IPS DF 6.9 (cell line): ENCODE measurements around the gene TNFAIP8L2.

Experiments used
- DNase-seq: peaks from one replicate; pipeline ENCODE4 v3.0.0-alpha.2; 2013; ENCODE audit warnings: low read depth, low spot score
- H3K27ac ChIP-seq: one replicate; pipeline ENCODE4 v1.5.1; 2013; ENCODE audit warnings: low read length, control low read depth
- H3K27me3 ChIP-seq: 2 replicates; pipeline ENCODE4 v1.6.1; 2013; ENCODE audit warnings: mild to moderate bottlenecking, low read length; ENCODE audit not compliant: control insufficient read depth, insufficient read depth
- H3K36me3 ChIP-seq: 2 replicates; pipeline ENCODE4 v1.6.1; 2013; ENCODE audit warnings: low read length; ENCODE audit not compliant: control insufficient read depth, insufficient read depth
- H3K4me1 ChIP-seq: 2 replicates; pipeline ENCODE4 v1.6.1; 2013; ENCODE audit warnings: low read length; ENCODE audit not compliant: control insufficient read depth, insufficient read depth
- H3K4me3 ChIP-seq: 2 replicates; pipeline ENCODE4 v1.5.1; 2013; ENCODE audit warnings: mild to moderate bottlenecking, low read length
- H3K9me3 ChIP-seq: 2 replicates; pipeline ENCODE4 v1.6.1; 2013; ENCODE audit warnings: low read length, inconsistent platforms; ENCODE audit not compliant: control insufficient read depth, insufficient read depth
- WGBS: extraction: QIAGEN DNeasy Blood & Tissue Kit; methylation state at CpG from one replicate; pipeline ENCODE4 v1.1.7; 2013; ENCODE audit warnings: mixed read lengths, missing lambda C conversion rate; ENCODE audit not compliant: insufficient read length, insufficient coverage; 5-methylcytosine and 5-hydroxymethylcytosine counted together

TNFAIP8L2 gene

DNA sequence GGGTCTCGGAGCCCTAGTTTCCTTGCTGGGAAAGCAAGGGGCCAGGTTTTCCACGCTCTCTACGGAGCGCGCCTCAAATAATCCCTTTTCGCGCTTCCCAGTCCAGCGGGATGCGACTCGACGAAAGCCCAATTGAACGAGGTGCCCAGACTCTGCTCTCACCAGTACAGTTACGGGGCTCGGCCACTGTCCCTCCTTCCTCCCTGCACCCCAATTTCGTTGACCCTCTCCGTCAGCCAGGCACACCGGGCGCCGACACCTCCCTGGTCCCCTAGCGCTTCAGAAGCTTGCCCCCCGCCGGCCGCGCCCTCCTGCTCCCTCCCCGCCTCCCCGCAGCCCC lies 10.4 kb upstream of the TNFAIP8L2 start:
- Histone ChIP-seq H3K4me3 (peak overlapping the region; percentile 79), H3K27ac (no peak overlapping the region), H3K27me3 (no peaks in the 10 kb centered on the region; the same call in 1 of the 2 replicates), H3K4me1 (peaks cover 8% of the 10 kb centered on the region), H3K9me3 (no peaks in the 10 kb centered on the region), H3K36me3 (no peaks in the 10 kb centered on the region)
- DNase-seq = no peak
- no CpG with 5 or more reads among the region's 26 CpGs for WGBS

DNA sequence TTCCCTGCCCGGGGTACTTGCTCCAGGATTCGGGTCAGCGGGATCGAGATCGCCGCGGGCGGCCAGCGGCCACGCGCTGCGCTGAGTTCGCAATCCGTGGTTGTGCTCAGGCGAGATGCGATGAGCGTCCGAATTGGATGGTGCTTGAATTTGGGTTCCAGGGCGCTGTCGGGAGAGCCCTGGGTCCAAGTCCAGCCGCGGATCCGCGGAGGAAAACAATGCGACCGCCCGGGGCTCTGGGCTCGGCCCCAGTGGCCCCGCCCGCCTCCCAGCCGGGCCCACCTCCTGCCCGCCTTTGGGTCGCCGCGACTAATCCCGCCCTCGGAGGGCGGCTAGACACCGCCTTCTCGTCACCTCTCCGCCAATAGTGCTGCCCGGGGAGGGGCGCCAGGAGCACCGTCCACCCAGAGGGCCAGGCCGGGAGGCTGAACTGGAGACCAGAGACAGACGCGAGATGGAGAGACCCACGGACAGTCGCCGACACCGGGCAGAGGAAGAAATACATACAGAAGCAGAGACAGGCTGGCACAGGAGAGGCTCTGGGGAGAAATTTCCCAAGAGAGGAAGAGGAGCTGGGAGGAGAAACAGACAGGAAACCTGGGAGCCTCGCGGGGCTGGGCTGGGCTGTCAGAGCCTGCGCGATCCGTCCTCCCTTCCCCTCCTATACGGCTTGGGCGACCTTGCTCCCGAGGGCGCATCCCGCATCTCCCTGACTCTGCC lies 9.9 kb upstream of the TNFAIP8L2 start, which contains the start of gene SEMA6C:
Gene SEMA6C, minus strand, starts transcription at position 220 of the 720 bp plus-strand sequence. CDS start 4,010 bp downstream, outside the sequence.
- H3K4me3 ChIP-seq = peak within 1 kb of the TSS; percentile 79
- no peak within 1 kb of the TSS for H3K27ac ChIP-seq
- H3K9me3 ChIP-seq = no peaks in the 10 kb centered on the region
- DNase-seq = no peak
- H3K36me3 ChIP-seq = no peaks in the 10 kb centered on the region
- H3K27me3 ChIP-seq = no peaks in the 10 kb centered on the region; the same call in 1 of the 2 replicates
- no CpG with 5 or more reads among the region's 61 CpGs for WGBS
- peaks cover 8% of the 10 kb centered on the region for H3K4me1 ChIP-seq

DNA sequence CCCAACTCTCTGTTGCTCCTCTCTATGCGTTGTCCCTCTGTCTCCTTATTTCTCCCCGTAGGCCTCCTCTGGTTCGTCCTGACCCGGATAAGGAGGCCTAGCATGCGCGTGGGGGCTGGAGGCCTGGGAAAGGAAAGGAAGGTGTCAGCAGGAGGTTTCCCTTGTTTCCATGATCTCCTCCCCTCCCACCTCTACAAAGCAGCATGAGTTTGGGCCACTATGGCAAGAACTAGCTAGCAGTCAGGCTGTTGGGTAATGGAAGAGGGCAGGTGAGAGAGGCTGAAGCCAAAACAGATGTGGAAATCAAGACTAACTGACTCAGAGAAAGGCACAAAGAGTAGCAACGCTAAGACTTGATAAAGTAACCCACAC lies 9.3 kb upstream of the TNFAIP8L2 start:
- no peak for DNase-seq
- Histone ChIP-seq H3K27ac (no peak overlapping the region), H3K27me3 (no peaks in the 10 kb centered on the region; the same call in 1 of the 2 replicates), H3K9me3 (no peaks in the 10 kb centered on the region), H3K4me1 (peaks cover 8% of the 10 kb centered on the region), H3K36me3 (no peaks in the 10 kb centered on the region), H3K4me3 (peak overlapping the region; percentile 79; the same call in 1 of the 2 replicates)
- WGBS = no CpG with 5 or more reads among the region's 7 CpGs

DNA sequence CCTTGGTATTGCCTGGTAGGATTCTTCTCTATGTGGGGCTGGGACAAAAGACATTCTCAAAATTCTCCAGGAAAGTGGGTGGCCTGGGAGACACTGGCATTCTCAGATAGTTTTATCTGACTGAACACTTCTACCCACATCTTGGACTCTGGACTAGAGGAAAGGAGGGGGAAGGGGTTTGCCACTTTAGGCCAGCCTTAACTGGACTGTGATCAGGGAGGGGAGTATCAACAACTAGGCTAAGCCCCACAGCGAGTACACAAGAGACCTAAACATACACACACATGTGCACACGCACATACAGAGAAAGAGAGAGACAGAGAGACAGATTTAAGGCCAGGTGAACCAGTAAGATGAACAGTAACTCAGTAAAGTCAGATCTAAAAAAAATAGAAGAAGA lies 8.8 kb upstream of the TNFAIP8L2 start:
- no peak overlapping the region for H3K27ac ChIP-seq

DNA sequence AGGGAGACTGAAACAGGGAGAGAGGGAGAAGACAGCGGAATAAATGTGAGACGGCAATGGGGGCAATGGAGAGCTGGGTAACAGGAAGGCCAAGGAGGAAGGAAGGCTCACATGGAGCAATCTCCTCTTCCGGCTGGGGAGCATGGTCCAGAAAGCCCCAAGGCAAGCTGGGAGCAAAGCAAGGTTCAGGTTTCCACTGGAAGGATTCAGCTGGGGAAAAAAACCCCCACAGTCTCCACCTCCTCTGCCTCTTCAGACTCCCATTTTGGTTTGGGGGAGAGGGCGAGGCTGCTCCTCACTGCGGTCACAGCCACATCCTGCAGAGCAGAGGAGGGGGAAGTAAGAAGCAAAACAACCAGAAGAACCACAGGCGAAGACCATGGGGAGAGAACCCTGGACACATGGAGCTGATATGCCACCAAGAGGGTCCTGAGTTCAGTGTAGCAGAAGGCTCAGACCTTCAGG lies 650 bp downstream of the TNFAIP8L2 start:
- H3K27ac ChIP-seq = no peak overlapping the region

More for the DNA sequence above, 8.8 kb upstream of the TNFAIP8L2 start:
- DNase-seq = no peak
- H3K36me3 ChIP-seq = no peaks in the 10 kb centered on the region
- WGBS = no CpG with 5 or more reads among the region's 2 CpGs
- H3K4me3 ChIP-seq = no peak overlapping the region
- H3K9me3 ChIP-seq = no peaks in the 10 kb centered on the region
- H3K27me3 ChIP-seq = no peaks in the 10 kb centered on the region; the same call in 1 of the 2 replicates
- H3K4me1 ChIP-seq = peaks cover 8% of the 10 kb centered on the region

DNA sequence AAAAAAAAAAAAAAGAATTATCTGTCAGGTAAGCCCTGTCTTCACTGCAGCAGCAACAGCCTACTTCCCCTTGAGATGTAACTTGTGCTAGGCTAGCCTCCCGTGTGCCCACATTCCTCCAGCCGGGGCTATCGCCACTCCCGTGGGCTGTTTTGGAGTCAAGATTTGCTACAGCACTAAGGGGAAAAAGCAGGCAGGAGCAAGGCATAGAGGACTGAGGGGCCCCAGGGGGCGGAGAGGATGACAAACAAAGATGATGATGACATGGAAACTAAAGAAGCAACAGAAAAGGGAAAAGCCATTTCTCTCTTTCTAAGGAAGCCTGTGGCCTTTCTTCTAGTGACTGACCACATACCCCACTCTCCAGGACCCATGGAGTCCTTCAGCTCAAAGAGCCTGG lies 1.9 kb downstream of the TNFAIP8L2 start:
- no CpG with 5 or more reads among the region's 5 CpGs for whole genome bisulfite sequencing
- no peak overlapping the region for H3K4me3 ChIP-seq
- DNase-seq = no peak
- H3K27ac ChIP-seq = no peak overlapping the region
- no peaks in the 10 kb centered on the region for H3K4me1 ChIP-seq
- H3K9me3 ChIP-seq = no peaks in the 10 kb centered on the region
- H3K36me3 ChIP-seq = peaks cover 4% of the 10 kb centered on the region; the same call in 1 of the 2 replicates
- H3K27me3 ChIP-seq = no peaks in the 10 kb centered on the region

More for the DNA sequence above, 650 bp downstream of the TNFAIP8L2 start:
- Histone ChIP-seq H3K4me3 (no peak overlapping the region), H3K36me3 (peaks cover 4% of the 10 kb centered on the region; the same call in 1 of the 2 replicates), H3K4me1 (no peaks in the 10 kb centered on the region), H3K27me3 (no peaks in the 10 kb centered on the region), H3K9me3 (no peaks in the 10 kb centered on the region)
- no CpG with 5 or more reads among the region's 6 CpGs for WGBS
- no peak for DNase-seq

DNA sequence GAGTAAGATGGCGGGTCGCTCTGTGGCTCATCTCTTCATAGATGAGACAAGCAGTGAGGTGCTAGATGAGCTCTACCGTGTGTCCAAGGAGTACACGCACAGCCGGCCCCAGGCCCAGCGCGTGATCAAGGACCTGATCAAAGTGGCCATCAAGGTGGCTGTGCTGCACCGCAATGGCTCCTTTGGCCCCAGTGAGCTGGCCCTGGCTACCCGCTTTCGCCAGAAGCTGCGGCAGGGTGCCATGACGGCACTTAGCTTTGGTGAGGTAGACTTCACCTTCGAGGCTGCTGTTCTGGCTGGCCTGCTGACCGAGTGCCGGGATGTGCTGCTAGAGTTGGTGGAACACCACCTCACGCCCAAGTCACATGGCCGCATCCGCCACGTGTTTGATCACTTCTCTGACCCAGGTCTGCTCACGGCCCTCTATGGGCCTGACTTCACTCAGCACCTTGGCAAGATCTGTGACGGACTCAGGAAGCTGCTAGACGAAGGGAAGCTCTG lies 2.4 kb downstream of the TNFAIP8L2 start:
- Histone ChIP-seq H3K36me3 (peaks cover 4% of the 10 kb centered on the region; the same call in 1 of the 2 replicates), H3K4me1 (no peaks in the 10 kb centered on the region), H3K27ac (no peak overlapping the region), H3K9me3 (no peaks in the 10 kb centered on the region), H3K27me3 (no peaks in the 10 kb centered on the region), H3K4me3 (no peak overlapping the region)
- no CpG with 5 or more reads among the region's 22 CpGs for WGBS
- DNase-seq = no peak

DNA sequence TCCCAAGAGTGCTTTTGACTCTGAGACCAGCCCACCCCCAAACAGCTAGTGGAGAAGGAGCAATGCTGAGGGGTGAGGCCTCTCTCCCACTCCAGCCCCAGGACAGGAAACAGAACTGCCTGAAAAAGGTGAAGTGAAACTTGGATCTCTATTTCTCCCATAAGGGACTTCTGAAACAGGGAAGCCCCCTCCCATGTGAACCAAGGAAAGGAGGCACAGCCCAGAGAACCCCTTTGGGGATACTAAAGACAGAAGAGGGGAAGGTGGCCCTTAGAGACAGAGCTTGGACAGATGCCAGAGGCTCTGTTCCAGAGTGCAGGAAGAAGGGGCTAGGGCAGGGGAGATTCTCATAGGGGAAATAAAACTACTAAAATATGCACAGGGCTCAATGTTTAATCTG lies 2.9 kb downstream of the TNFAIP8L2 start:
- no peak for DNase-seq
- no peaks in the 10 kb centered on the region for H3K4me1 ChIP-seq
- no peaks in the 10 kb centered on the region for H3K9me3 ChIP-seq
- H3K4me3 ChIP-seq = no peak overlapping the region
- no peak overlapping the region for H3K27ac ChIP-seq
- peaks cover 4% of the 10 kb centered on the region; the same call in 1 of the 2 replicates for H3K36me3 ChIP-seq
- H3K27me3 ChIP-seq = no peaks in the 10 kb centered on the region

GRCh38 chr1:151164732-151165280 lies 8.4 kb downstream of the TNFAIP8L2 start:
- Histone ChIP-seq H3K36me3 (no peaks in the 10 kb centered on the region; the same call in 1 of the 2 replicates), H3K27me3 (no peaks in the 10 kb centered on the region), H3K4me3 (peak overlapping the region; percentile 45; the same call in 1 of the 2 replicates), H3K4me1 (no peaks in the 10 kb centered on the region), H3K27ac (no peak overlapping the region), H3K9me3 (no peaks in the 10 kb centered on the region)
- WGBS = no CpG with 5 or more reads among the region's 11 CpGs
- DNase-seq = no peak

GRCh38 chr1:151165281-151165737 lies 8.9 kb downstream of the TNFAIP8L2 start:
- no peaks in the 10 kb centered on the region; the same call in 1 of the 2 replicates for H3K36me3 ChIP-seq
- peak overlapping the region; percentile 45; the same call in 1 of the 2 replicates for H3K4me3 ChIP-seq
- no CpG with 5 or more reads among the region's 15 CpGs for WGBS
- DNase-seq = no peak
- H3K4me1 ChIP-seq = no peaks in the 10 kb centered on the region
- H3K27me3 ChIP-seq = no peaks in the 10 kb centered on the region
- no peak overlapping the region for H3K27ac ChIP-seq
- H3K9me3 ChIP-seq = no peaks in the 10 kb centered on the region
